Mesendoderm (in vitro differentiated cells): ENCODE results near the gene EPB42. TPM values are rescaled to one million over a fixed set of nuclear protein-coding genes. Genes with fewer than 3 reads are reported as not detected.
A peak's percentile ranks its signal among the peaks of the same experiment; 100 is the strongest.

ENCODE experiments used
- DNase-seq: peaks from one replicate; pipeline ENCODE4 v3.0.0; 2013
- H2AK5ac ChIP-seq: 2 replicates; pipeline ENCODE4 v1.6.1; 2013; ENCODE audit warnings: low read length, inconsistent platforms
- H2BK120ac ChIP-seq: 2 replicates; pipeline ENCODE4 v1.6.1; 2013; ENCODE audit warnings: low read depth, mild to moderate bottlenecking, low read length, moderate library complexity, mixed read lengths
- H2BK15ac ChIP-seq: replicated peaks from 2 replicates; pipeline ENCODE4 v1.6.1; 2013; ENCODE audit warnings: low read depth, mild to moderate bottlenecking, moderate library complexity
- H2BK5ac ChIP-seq: 2 replicates; pipeline ENCODE4 v1.6.1; 2013; ENCODE audit warnings: low read length, inconsistent platforms
- H3K18ac ChIP-seq: 2 replicates; pipeline ENCODE4 v1.6.1; 2013; ENCODE audit warnings: mild to moderate bottlenecking, low read length, mixed read lengths
- H3K23ac ChIP-seq: one replicate; pipeline ENCODE4 v1.6.1; 2013; ENCODE audit warnings: low read length
- H3K27ac ChIP-seq: 2 replicates; pipeline ENCODE4 v1.5.1; 2013; ENCODE audit warnings: low read depth, mild to moderate bottlenecking, inconsistent platforms, low read length, moderate library complexity
- H3K27me3 ChIP-seq: 2 replicates; pipeline ENCODE4 v1.6.1; 2013; ENCODE audit warnings: low read length, control low read depth, mild to moderate bottlenecking, inconsistent platforms; ENCODE audit not compliant: insufficient read depth, poor library complexity
- H3K36me3 ChIP-seq: 2 replicates; pipeline ENCODE4 v1.6.1; 2013; ENCODE audit warnings: low read length, inconsistent platforms; ENCODE audit not compliant: control insufficient read depth, insufficient read depth
- H3K4ac ChIP-seq: one replicate; pipeline ENCODE4 v1.6.1; 2013; ENCODE audit warnings: low read depth, mild to moderate bottlenecking, low read length, moderate library complexity
- H3K4me1 ChIP-seq: 2 replicates; pipeline ENCODE4 v1.6.1; 2013; ENCODE audit warnings: low read depth, low read length, inconsistent platforms; ENCODE audit not compliant: control insufficient read depth
- H3K4me2 ChIP-seq: 2 replicates; pipeline ENCODE4 v1.6.1; 2013; ENCODE audit warnings: low read length
- H3K4me3 ChIP-seq: 2 replicates; pipeline ENCODE4 v1.5.1; 2013; ENCODE audit warnings: mild to moderate bottlenecking, low read length
- H3K56ac ChIP-seq: one replicate; pipeline ENCODE4 v1.6.1; 2013; ENCODE audit warnings: low read length
- H3K79me1 ChIP-seq: 2 replicates; pipeline ENCODE4 v1.6.1; 2013; ENCODE audit warnings: low read length, inconsistent platforms
- H3K79me2 ChIP-seq: 2 replicates; pipeline ENCODE4 v1.6.1; 2013; ENCODE audit warnings: mild to moderate bottlenecking, low read length; ENCODE audit not compliant: control insufficient read depth, insufficient read depth
- H3K9ac ChIP-seq: 2 replicates; pipeline ENCODE4 v1.6.1; 2013; ENCODE audit warnings: low read length, inconsistent platforms
- H4K5ac ChIP-seq: one replicate; pipeline ENCODE4 v1.6.1; 2013; ENCODE audit warnings: low read length
- H4K8ac ChIP-seq: one replicate; pipeline ENCODE4 v1.6.1; 2013; ENCODE audit warnings: low read depth, mild to moderate bottlenecking, control low read depth, low read length, moderate library complexity
- WGBS: extraction: QIAGEN DNeasy Blood & Tissue Kit; methylation state at CpG from one replicate; pipeline ENCODE4 v1.1.7; 2013; ENCODE audit warnings: low lambda C conversion rate, missing lambda C conversion rate; ENCODE audit not compliant: insufficient coverage; ENCODE audit errors: extremely low coverage; 5-methylcytosine and 5-hydroxymethylcytosine counted together
- small RNA-seq: library from polyadenylated mRNA; stranded (forward); fragments of <200 nt; extraction: miRNeasy Mini kit (QIAGEN cat#:217004); gene quantifications from one replicate; pipeline ENCODE3, GENCODE V24; 2013; ENCODE audit not compliant: insufficient read depth

The EPB42 gene

DNA sequence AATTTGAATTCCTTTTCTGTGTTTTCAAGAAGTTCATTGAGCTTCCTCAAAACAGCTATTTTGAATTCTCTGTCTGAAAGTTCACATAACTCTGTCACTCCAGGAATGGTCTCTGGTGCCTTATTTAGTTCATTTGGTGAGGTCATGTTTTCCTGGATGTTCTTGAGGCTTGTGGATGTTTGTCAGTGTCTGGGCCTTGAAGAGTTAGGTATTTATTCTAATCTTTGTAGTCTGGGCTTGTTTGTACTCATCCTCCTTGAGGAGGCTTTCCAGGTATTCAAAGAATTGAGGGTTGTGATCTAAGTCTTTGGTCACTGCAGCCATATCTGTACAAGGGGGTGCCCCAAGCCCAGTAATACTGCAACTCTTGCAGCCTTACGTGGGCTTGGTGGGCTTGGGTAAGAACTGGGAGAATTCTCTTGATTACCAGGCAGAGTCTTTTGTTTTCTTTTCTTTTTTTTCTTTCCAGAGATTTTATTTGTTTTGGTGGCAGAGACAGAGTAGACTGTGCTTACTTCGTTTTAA, 55.0 kb downstream of the EPB42 start:
- Histone ChIP-seq H2BK5ac (no peak overlapping the region), H3K56ac (no peak overlapping the region), H3K27me3 (no peaks in the 10 kb centered on the region), H3K18ac (no peak overlapping the region), H3K27ac (no peak overlapping the region), H3K23ac (no peak overlapping the region), H2BK120ac (no peak overlapping the region), H3K4ac (no peak overlapping the region), H4K5ac (no peak overlapping the region), H3K79me1 (no peaks in the 10 kb centered on the region), H2BK15ac (no peak overlapping the region), H2AK5ac (no peak overlapping the region), H3K4me3 (no peak overlapping the region), H3K36me3 (no peaks in the 10 kb centered on the region), H3K4me1 (no peaks in the 10 kb centered on the region), H3K79me2 (no peaks in the 10 kb centered on the region), H3K4me2 (no peak overlapping the region), H4K8ac (no peak overlapping the region), H3K9ac (no peak overlapping the region)
- no CpG with 5 or more reads among the region's 2 CpGs for WGBS
- no peak for DNase-seq

DNA sequence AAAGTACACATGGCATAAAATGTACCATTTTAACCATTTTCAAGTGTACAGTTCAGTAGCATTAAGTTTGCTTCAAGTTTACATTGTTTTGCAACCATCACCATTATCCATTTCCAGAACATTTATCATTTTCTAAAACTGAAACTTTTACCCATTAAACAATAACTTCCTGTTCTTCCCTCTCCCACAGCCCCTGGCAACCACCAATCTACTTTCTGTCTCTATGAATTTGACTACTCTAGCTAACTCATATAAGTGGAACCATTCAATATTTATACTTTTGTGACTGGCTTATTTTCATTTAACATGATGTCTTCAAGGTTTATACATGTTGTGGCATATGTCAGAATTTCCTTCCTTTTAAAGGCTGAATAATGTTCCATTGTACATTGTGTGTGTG, 67.5 kb downstream of the EPB42 start:
- Histone ChIP-seq H4K5ac (no peak overlapping the region), H3K36me3 (no peaks in the 10 kb centered on the region), H3K27me3 (no peaks in the 10 kb centered on the region), H2BK120ac (no peak overlapping the region), H3K4me3 (no peak overlapping the region), H3K9ac (no peak overlapping the region), H3K18ac (no peak overlapping the region), H2BK5ac (no peak overlapping the region), H3K4ac (no peak overlapping the region), H3K4me2 (no peak overlapping the region), H3K27ac (no peak overlapping the region), H3K23ac (no peak overlapping the region), H2BK15ac (no peak overlapping the region), H2AK5ac (no peak overlapping the region), H3K4me1 (no peaks in the 10 kb centered on the region), H3K79me2 (no peaks in the 10 kb centered on the region), H4K8ac (no peak overlapping the region), H3K79me1 (no peaks in the 10 kb centered on the region), H3K56ac (no peak overlapping the region)
- no peak for DNase-seq

DNA sequence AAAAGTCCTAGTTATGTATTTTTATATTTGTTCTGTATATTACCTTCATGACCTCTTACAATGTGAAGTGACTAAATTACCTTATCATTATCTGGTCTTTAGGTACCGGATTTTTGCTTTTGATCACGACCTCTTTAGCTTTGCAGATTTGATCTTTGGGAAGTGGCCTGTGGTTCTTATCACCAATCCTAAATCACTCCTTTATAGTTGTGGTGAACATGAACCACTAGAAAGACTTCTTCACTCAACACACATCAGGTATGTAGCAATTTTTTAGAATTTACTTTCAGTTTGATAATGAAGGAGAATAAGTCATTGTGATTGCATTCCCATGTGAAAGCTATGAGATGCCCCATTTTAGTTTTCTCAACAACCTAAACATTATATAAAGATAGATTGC, 69.1 kb downstream of the EPB42 start:
- H4K5ac ChIP-seq: no peak overlapping the region
- no peak overlapping the region for H4K8ac ChIP-seq
- no peak overlapping the region for H3K4me2 ChIP-seq
- no peaks in the 10 kb centered on the region for H3K27me3 ChIP-seq
- no peak for DNase-seq
- H3K4me1 ChIP-seq: no peaks in the 10 kb centered on the region
- H2BK5ac ChIP-seq: no peak overlapping the region
- no peak overlapping the region for H3K56ac ChIP-seq
- WGBS: no CpG with 5 or more reads among the region's 2 CpGs
- no peak overlapping the region for H3K4ac ChIP-seq
- H2AK5ac ChIP-seq: no peak overlapping the region
- no peaks in the 10 kb centered on the region for H3K79me1 ChIP-seq
- no peaks in the 10 kb centered on the region for H3K36me3 ChIP-seq
- no peak overlapping the region for H2BK15ac ChIP-seq
- H3K27ac ChIP-seq: no peak overlapping the region
- no peak overlapping the region for H2BK120ac ChIP-seq
- H3K79me2 ChIP-seq: no peaks in the 10 kb centered on the region
- no peak overlapping the region for H3K9ac ChIP-seq
- H3K18ac ChIP-seq: no peak overlapping the region
- no peak overlapping the region for H3K4me3 ChIP-seq
- no peak overlapping the region for H3K23ac ChIP-seq

DNA sequence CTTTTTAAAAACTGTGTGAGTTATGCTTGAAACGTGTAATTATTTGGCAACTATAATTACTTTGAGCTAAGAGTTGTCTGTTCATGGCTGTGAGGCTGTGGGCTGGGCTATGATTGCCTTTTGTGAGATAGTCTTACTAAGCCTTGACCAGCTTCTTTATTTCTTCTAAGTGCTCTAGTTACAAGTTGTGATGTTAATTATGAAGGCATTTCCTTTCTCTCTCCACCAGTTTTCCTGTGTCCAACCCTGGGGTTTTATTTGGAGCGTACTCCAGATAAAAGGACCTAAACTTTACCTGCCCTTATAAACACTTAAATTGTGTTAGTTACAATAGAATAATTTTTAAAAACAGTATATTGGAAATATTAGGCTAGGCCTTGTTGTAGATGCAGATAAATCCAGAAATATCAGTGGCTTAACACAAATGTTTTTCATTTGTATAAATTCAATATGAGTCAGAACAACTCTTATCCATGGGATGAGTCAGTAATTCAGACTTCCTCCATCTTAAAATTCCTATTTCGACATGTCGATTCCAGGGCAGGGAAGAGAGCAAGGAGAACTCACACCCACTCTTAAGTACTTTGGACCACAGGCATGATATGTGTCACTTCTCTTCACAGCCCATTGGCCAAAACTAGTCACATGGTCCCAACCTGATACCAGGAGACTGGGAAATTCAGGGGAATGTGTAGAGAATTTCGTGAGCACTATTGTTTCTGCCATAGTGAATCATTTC, 70.5 kb downstream of the EPB42 start:
- Histone ChIP-seq H3K56ac (no peak overlapping the region), H3K4me3 (no peak overlapping the region), H3K23ac (no peak overlapping the region), H2AK5ac (no peak overlapping the region), H3K36me3 (no peaks in the 10 kb centered on the region), H3K18ac (no peak overlapping the region), H2BK15ac (no peak overlapping the region), H3K4me2 (no peak overlapping the region), H4K5ac (no peak overlapping the region), H3K79me1 (no peaks in the 10 kb centered on the region), H3K27ac (no peak overlapping the region), H3K9ac (no peak overlapping the region), H4K8ac (no peak overlapping the region), H3K79me2 (no peaks in the 10 kb centered on the region), H3K4ac (no peak overlapping the region), H3K27me3 (no peaks in the 10 kb centered on the region), H3K4me1 (no peaks in the 10 kb centered on the region), H2BK5ac (no peak overlapping the region), H2BK120ac (no peak overlapping the region)
- peak; percentile 65 for DNase-seq
- WGBS: no CpG with 5 or more reads among the region's 5 CpGs

Small RNA genes lying within 50 kb of the gene (small RNA-seq; reads per million reads assigned to genes)
- not detected for gene RF00019
